ENCODE data around the gene FAM210A.

Gene FAM210A

DNA sequence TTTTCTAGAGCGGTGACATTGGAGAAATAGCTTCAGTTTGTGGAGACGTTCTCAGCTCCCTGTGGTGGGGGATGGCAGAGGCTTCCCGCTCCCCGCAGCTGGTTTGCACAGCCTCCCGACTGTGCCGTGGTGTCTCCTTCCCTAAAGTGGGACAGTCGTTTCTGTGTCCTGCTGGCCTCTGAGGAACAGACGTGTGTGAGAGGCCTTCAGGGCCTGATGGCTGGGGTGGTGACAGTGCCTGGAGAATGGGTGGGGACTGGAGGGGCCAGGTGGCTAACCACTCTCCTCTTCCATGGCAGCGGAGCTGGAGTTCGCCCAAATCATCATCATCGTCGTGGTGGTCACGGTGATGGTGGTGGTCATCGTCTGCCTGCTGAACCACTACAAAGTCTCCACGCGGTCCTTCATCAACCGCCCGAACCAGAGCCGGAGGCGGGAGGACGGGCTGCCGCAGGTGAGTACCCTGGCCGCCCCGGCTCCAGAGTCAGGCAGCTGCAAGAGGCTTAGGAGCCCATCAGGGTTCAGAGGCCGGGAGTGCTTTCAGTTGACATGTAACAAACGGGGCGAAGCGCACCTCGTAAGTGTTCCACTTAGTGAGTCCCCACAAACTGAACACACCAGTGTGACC is 105.4 kb downstream of the FAM210A start:
- ATAC-seq (ENCODE audit: insufficient read depth, low read depth) (no peak), DNase-seq (no peak)
- no peaks in the 10 kb centered on the region for H3K27me3 ChIP-seq (ENCODE audit: insufficient read depth, low read length, poor library complexity)
- H4K20me1 ChIP-seq (ENCODE audit: insufficient read depth, low read length): peaks cover 90% of the 10 kb centered on the region
- H3K79me2 ChIP-seq (ENCODE audit: insufficient read depth, low read length): peaks cover 98% of the 10 kb centered on the region
- no peak overlapping the region for H2AFZ ChIP-seq (ENCODE audit: low read depth, low read length)
- H3K36me3 ChIP-seq (ENCODE audit: insufficient read depth, low read length): peaks cover 92% of the 10 kb centered on the region
- H3K4me2 ChIP-seq (ENCODE audit: insufficient read depth, low read length): no peak overlapping the region
- H3K27ac ChIP-seq (ENCODE audit: low read length): peak overlapping the region; percentile 34; the same call in 1 of the 2 replicates
- H3K9me3 ChIP-seq (ENCODE audit: insufficient read depth, low read length, severe bottlenecking): no peaks in the 10 kb centered on the region
- no peak overlapping the region for H3K4me3 ChIP-seq (ENCODE audit: low read depth in 1 of 2, low read length in 2 of 2)
- peaks cover 39% of the 10 kb centered on the region for H3K4me1 ChIP-seq (ENCODE audit: insufficient read depth, low read length)
- TF ChIP-seq, protein P1, sequence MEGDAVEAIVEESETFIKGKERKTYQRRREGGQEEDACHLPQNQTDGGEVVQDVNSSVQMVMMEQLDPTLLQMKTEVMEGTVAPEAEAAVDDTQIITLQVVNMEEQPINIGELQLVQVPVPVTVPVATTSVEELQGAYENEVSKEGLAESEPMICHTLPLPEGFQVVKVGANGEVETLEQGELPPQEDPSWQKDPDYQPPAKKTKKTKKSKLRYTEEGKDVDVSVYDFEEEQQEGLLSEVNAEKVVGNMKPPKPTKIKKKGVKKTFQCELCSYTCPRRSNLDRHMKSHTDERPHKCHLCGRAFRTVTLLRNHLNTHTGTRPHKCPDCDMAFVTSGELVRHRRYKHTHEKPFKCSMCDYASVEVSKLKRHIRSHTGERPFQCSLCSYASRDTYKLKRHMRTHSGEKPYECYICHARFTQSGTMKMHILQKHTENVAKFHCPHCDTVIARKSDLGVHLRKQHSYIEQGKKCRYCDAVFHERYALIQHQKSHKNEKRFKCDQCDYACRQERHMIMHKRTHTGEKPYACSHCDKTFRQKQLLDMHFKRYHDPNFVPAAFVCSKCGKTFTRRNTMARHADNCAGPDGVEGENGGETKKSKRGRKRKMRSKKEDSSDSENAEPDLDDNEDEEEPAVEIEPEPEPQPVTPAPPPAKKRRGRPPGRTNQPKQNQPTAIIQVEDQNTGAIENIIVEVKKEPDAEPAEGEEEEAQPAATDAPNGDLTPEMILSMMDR (IDR thresholded peaks at IDR 0.05; ENCODE audit: borderline replicate concordance, extremely low read depth, low read length, poor library complexity, severe bottlenecking): no peak
- TF ChIP-seq EZH2 (IDR thresholded peaks at IDR 0.05; ENCODE audit: borderline replicate concordance, low read depth, low read length, severe bottlenecking): no peak
- H3K9ac ChIP-seq (ENCODE audit: low read depth, low read length): no peak overlapping the region

DNA sequence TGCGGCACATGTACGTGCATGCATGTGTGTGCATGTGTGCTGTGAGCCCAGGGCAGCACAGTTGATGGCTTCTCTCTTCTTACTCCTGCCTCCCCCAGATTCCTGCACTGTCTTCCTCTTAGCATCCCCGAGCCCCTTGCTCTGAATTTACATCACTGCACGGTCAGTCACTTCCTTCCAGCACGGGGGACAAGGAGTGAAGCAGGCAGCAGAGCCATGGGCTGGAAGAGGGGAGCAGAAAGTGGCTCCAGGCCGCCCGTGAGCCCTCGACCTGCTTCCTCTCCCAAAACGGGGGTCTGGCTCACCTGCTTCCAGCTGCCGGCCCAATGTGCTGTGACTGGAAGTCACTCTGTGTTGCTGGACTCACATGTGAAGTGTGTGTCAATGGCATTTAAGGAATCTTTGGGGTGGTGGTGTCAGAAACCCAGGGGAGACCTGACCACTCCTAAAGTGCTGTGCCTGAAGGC is 106.1 kb downstream of the FAM210A start:
- ATAC-seq (ENCODE audit: insufficient read depth, low read depth) (no peak), DNase-seq (no peak)
- H3K27me3 ChIP-seq (ENCODE audit: insufficient read depth, low read length, poor library complexity): no peaks in the 10 kb centered on the region
- H3K79me2 ChIP-seq (ENCODE audit: insufficient read depth, low read length): peaks cover 100% of the 10 kb centered on the region
- no peak overlapping the region for H3K4me3 ChIP-seq (ENCODE audit: low read depth in 1 of 2, low read length in 2 of 2)
- H3K4me2 ChIP-seq (ENCODE audit: insufficient read depth, low read length): no peak overlapping the region
- peaks cover 94% of the 10 kb centered on the region for H3K36me3 ChIP-seq (ENCODE audit: insufficient read depth, low read length)
- peaks cover 93% of the 10 kb centered on the region for H4K20me1 ChIP-seq (ENCODE audit: insufficient read depth, low read length)
- H3K9ac ChIP-seq (ENCODE audit: low read depth, low read length): no peak overlapping the region
- H3K27ac ChIP-seq (ENCODE audit: low read length): peak overlapping the region; percentile 1; the same call in 1 of the 2 replicates
- no peaks in the 10 kb centered on the region for H3K9me3 ChIP-seq (ENCODE audit: insufficient read depth, low read length, severe bottlenecking)
- H3K4me1 ChIP-seq (ENCODE audit: insufficient read depth, low read length): peaks cover 46% of the 10 kb centered on the region
- no peak overlapping the region for H2AFZ ChIP-seq (ENCODE audit: low read depth, low read length)
- TF ChIP-seq, protein P1 (IDR thresholded peaks at IDR 0.05; ENCODE audit: borderline replicate concordance, extremely low read depth, low read length, poor library complexity, severe bottlenecking): no peak
- TF ChIP-seq EZH2 (IDR thresholded peaks at IDR 0.05; ENCODE audit: borderline replicate concordance, low read depth, low read length, severe bottlenecking): no peak

DNA sequence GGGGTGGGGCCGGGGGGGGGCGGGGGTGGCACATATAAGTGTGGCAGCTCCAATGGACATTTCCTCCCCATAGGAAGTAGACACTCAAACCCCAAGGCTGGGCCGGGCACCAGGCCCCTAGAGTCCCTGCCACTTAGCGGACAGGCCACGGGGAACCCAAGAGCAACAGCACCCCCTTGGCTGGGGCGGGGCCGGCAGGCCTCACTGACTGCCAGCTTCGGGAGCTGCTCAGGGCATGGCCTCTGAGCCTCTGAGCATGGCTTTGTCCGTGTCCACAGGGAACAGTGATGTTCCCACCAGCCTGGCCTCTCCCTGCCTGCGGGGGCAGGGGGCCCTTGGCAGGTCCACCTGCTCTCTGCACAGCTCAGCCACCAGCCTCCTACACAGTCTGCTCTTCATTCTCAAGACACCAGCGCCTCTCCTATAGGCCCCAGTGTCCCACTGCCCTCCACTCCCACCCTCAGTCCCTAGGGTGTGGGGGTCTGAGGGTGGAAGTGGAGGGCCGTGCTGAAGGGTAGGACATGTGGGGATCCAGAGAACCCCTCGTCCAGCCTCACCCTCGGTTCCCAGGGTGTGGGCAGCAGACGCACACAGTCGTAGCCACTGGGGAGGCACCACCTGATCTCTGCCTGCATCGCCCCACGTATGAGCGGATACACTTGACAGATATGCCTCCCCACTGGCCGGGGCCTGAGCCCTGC is 106.7 kb downstream of the FAM210A start:
- ATAC-seq (ENCODE audit: insufficient read depth, low read depth) (no peak), DNase-seq (no peak)
- H4K20me1 ChIP-seq (ENCODE audit: insufficient read depth, low read length): peaks cover 93% of the 10 kb centered on the region
- peaks cover 94% of the 10 kb centered on the region for H3K36me3 ChIP-seq (ENCODE audit: insufficient read depth, low read length)
- peaks cover 51% of the 10 kb centered on the region for H3K4me1 ChIP-seq (ENCODE audit: insufficient read depth, low read length)
- no peaks in the 10 kb centered on the region for H3K9me3 ChIP-seq (ENCODE audit: insufficient read depth, low read length, severe bottlenecking)
- no peak overlapping the region for H3K4me3 ChIP-seq (ENCODE audit: low read depth in 1 of 2, low read length in 2 of 2)
- H3K4me2 ChIP-seq (ENCODE audit: insufficient read depth, low read length): no peak overlapping the region
- peaks cover 100% of the 10 kb centered on the region for H3K79me2 ChIP-seq (ENCODE audit: insufficient read depth, low read length)
- peak overlapping the region; percentile 14; the same call in 1 of the 2 replicates for H3K27ac ChIP-seq (ENCODE audit: low read length)
- H2AFZ ChIP-seq (ENCODE audit: low read depth, low read length): no peak overlapping the region
- H3K9ac ChIP-seq (ENCODE audit: low read depth, low read length): no peak overlapping the region
- TF ChIP-seq, protein P1 (IDR thresholded peaks at IDR 0.05; ENCODE audit: borderline replicate concordance, extremely low read depth, low read length, poor library complexity, severe bottlenecking): no peak
- no peak for TF ChIP-seq EZH2 (IDR thresholded peaks at IDR 0.05; ENCODE audit: borderline replicate concordance, low read depth, low read length, severe bottlenecking)
- H3K27me3 ChIP-seq (ENCODE audit: insufficient read depth, low read length, poor library complexity): no peaks in the 10 kb centered on the region

Data from DND-41 (cell line).